Heart right ventricle (tissue), 16 donors: ENCODE results near the gene SLC15A3. TPM values are rescaled to one million over a fixed set of nuclear protein-coding genes. Genes with fewer than 3 reads are reported as not detected.

Experiments
- ATAC-seq, 8 donors: fragments of 200-7000 bp; cut with Tn5 transposase; one replicate each; pipeline ENCODE4 v1.9.1; 2020; ENCODE audit warnings: mild to moderate bottlenecking in 8 of 8, moderate library complexity in 8 of 8, moderate number of reproducible peaks in 1 of 8
- DNase-seq, 2 donors: peaks; one replicate each; pipeline ENCODE4 v3.0.0-alpha.2; 2020
- H3K27ac ChIP-seq, 10 donors: fragments of 200-600 bp; sonication (generic) in 2 of 10; one replicate each; pipeline versions ENCODE4 v1.5.0 to v1.8.0; 2020 to 2022; ENCODE audit warnings: mild to moderate bottlenecking in 3 of 10
- H3K27me3 ChIP-seq, 7 donors: fragments of 200-600 bp; one replicate each; pipeline ENCODE4 v1.8.0; 2021 to 2022; ENCODE audit warnings: mild to moderate bottlenecking in 2 of 7
- H3K36me3 ChIP-seq, 9 donors: fragments of 200-600 bp; sonication (generic) in 1 of 9; one replicate each; pipeline versions ENCODE4 v1.5.0 to v1.8.0; 2020 to 2022; ENCODE audit warnings: mild to moderate bottlenecking in 2 of 9
- H3K4me1 ChIP-seq, 9 donors: fragments of 200-600 bp; sonication (generic) in 1 of 9; one replicate each; pipeline versions ENCODE4 v1.5.0 to v1.8.0; 2020 to 2022; ENCODE audit warnings: mild to moderate bottlenecking in 4 of 9
- H3K4me3 ChIP-seq, 10 donors: fragments of 200-600 bp; sonication (generic) in 2 of 10; one replicate each; pipeline versions ENCODE4 v1.5.0 to v1.8.0; 2020 to 2022; ENCODE audit warnings: mild to moderate bottlenecking in 7 of 10, moderate library complexity in 2 of 10
- H3K9me3 ChIP-seq, 11 donors: fragments of 200-600 bp in 10 of 11; sonication (generic) in 2 of 11; one replicate each; pipeline versions ENCODE4 v1.5.0 to v1.8.0; 2013 to 2022; ENCODE audit warnings: mild to moderate bottlenecking in 2 of 11, control low read depth in 1 of 11, moderate library complexity in 1 of 11
- WGBS, 2 donors: extraction: QIAGEN DNeasy Blood & Tissue Kit; methylation state at CpG; one replicate each; pipeline ENCODE4 v1.1.7; 2013; ENCODE audit warnings: inconsistent platforms in 1 of 2; 5-methylcytosine and 5-hydroxymethylcytosine counted together
- intact Hi-C, 10 donors: fragments of 100-400 bp; cut with DNase I; formaldehyde crosslinking; loops; one replicate each; pipeline versions ENCODE4 v1.11.1 to v1.14.2; 2022
- polyA plus RNA-seq, 2 donors: library from polyadenylated mRNA; stranded (reverse); fragments of 200-250 nt; gene quantifications; one replicate each; pipeline ENCODE4 v1.2.3, GENCODE V29; 2013
- total RNA-seq, 10 donors: library from RNA; stranded (reverse); fragmentation: NEBNext Ultra II Directional in 3 of 10; extraction: Animal tissue kit (Norgen Biotek cat#: 25700) in 3 of 10; gene quantifications; one replicate each; pipeline versions ENCODE4 v1.2.1 to v1.2.4, GENCODE V29; 2021 to 2023
- TF ChIP-seq, protein P1 (sequence below), 9 donors: fragments of 200-600 bp; sonication (generic) in 2 of 9; IDR thresholded peaks; one replicate each; pipeline versions ENCODE4 v1.5.0 to v1.8.0; 2021 to 2022; ENCODE audit warnings: antibody characterized with exemption in 9 of 9, mild to moderate bottlenecking in 5 of 9, moderate library complexity in 1 of 9
- donor health status: Arrhythmogenic right ventricular cardiomyopathy.
- donor health status: ischemic (EF 13 %, LVEDD 7.1; RV severe dilation, severe dysfunction).
- donor health status: healthy with polysubstance abuse.
- donor health status: DM: no; HTN: yes; CAD: no.
- donor health status: DM: no; HTN: no; CAD: no.
- donor health status: ischemic (EF 25% LVEDD 6.9; RV normal size, moderate dysfunction).
- donor health status: ischemic (EF 25% LVEDD 5.7; RV mildly dilated, moderate dysfunction).
- donor health status: healthy.
- donor health status: DM: yes; HTN: yes; CAD: no.
- donor health status: Ischemic cardiomyopathy.
- donor health status: ischemic (EF 35%, LVEDD 5.7; RV mildly dilated, moderate dysfunction).
- donor health status: nonischemic (EF 11% LVEDD 7.7; RV severe dilation, severe dysfunction).
- donor health status: DM: yes; HTN: yes; CAD: no.
- donor health status: PGD.
- donor health status: ischemic (EF 29% LVEDD 5.4; RV normal size, mild dysfunction).
- donor health status: nonischemic (EF 23%, LVEDD 6.1; RV moderate dilation, normal function).

The SLC15A3 gene
- total and polyA plus RNA-seq, 12 donors = 9.5 to 52.4 (median 19.5) TPM

DNA sequence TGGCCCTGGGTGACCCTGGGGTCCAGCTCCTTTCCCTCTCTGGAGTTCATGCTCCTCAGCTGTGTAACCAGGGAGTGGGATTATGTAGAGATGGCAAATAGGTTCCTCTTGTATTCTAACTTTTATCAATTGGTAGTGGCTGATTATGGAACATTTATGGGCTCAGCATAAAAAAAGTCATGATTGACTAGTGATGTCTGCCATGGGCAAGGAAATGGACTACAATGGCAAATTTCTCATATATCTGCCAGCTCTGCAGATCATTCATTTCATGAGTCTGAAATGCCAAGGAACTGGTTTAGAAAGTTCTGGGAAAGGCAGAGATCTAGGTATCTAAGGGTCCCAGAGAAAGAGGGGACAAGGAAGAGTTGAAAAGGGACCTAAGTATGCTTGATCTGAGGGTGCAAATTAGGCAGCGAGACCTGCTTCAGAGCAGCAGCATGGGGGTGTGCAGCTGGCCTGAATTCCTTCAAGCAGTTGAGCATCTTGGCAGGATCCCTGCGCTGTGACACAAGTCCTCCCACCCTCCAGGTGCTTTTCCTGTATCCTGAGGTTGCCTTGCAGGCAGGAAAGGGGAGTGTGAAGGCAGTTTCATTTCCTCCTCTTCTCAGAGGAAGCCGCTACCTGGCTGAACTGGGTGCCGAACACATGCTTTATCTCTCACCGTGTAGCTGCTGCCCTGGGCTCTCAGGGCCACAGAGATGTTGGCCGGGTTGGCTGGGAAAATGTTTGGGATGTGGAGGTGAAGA is 10.4 kb downstream of the SLC15A3 start:
- H3K4me1 ChIP-seq = peaks cover 0 to 43% (median 24%) of the 10 kb centered on the region in 9 donors
- no peaks in the 10 kb centered on the region for H3K27me3 ChIP-seq
- intact Hi-C loops = no loop called here
- H3K36me3 ChIP-seq = peaks cover 0 to 93% (median 7%) of the 10 kb centered on the region in 9 donors
- TF ChIP-seq, protein P1, sequence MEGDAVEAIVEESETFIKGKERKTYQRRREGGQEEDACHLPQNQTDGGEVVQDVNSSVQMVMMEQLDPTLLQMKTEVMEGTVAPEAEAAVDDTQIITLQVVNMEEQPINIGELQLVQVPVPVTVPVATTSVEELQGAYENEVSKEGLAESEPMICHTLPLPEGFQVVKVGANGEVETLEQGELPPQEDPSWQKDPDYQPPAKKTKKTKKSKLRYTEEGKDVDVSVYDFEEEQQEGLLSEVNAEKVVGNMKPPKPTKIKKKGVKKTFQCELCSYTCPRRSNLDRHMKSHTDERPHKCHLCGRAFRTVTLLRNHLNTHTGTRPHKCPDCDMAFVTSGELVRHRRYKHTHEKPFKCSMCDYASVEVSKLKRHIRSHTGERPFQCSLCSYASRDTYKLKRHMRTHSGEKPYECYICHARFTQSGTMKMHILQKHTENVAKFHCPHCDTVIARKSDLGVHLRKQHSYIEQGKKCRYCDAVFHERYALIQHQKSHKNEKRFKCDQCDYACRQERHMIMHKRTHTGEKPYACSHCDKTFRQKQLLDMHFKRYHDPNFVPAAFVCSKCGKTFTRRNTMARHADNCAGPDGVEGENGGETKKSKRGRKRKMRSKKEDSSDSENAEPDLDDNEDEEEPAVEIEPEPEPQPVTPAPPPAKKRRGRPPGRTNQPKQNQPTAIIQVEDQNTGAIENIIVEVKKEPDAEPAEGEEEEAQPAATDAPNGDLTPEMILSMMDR (IDR thresholded peaks at IDR 0.05) = no peak
- H3K9me3 ChIP-seq = no peaks in the 10 kb centered on the region
- peak overlapping the region in 1 of 10 donors; percentile 23 for H3K27ac ChIP-seq
- 68 to 72% methylated on average over 6 of the region's 6 CpGs for WGBS, 2 donors
- no peak overlapping the region for H3K4me3 ChIP-seq
- DNase-seq = no peak
- ATAC-seq = no peak

DNA sequence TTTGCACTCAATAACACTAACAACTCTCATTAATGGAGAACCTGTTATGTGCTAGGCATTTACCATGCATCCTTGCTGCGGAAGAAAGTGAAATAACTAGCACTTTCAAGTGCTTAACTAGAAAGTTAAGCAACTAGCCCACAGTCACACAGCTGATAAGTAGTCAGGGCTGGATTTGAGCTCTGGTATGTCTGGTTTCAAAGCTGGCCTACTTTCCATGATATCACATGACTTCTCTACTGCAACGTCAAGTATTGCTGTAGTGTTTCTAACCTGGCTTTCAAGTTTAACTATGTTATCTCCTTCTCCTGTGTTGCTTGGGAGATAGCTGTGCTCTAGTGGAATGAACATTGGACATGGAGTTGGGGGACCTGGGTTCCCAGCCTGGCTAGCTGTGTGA is 12.1 kb downstream of the SLC15A3 start:
- TF ChIP-seq, protein P1 (IDR thresholded peaks at IDR 0.05) = no peak
- 50 to 66% methylated on average over 2 of the region's 2 CpGs for WGBS, 2 donors
- Histone ChIP-seq H3K4me3 (no peak overlapping the region), H3K36me3 (peaks cover 0 to 82% (median 7%) of the 10 kb centered on the region in 9 donors), H3K9me3 (no peaks in the 10 kb centered on the region), H3K27me3 (no peaks in the 10 kb centered on the region), H3K4me1 (peaks cover 0 to 51% (median 26%) of the 10 kb centered on the region in 9 donors), H3K27ac (no peak overlapping the region)
- intact Hi-C loops = no loop called here
- ATAC-seq (peak in 1 of 8 donors; percentile 19), DNase-seq (no peak)

DNA sequence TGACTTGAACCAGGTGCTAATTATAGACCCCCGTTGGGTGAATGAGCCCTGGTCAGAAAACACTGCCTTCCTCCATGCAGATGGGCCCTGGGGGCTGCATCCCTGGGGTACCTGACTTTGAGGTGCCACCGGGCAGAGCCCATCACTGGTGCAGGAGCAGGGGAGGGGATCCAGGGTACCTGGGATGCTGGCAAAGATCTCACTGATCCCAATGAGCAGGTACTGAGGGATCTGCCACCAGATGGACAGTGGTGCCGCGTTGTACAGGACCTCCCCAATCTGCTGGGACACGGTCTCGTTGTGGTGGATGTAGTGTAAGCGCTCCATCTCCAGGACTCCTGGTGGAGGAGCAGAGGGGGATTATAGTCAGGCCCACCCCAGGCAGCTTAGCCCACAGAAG is 12.7 kb downstream of the SLC15A3 start:
- ATAC-seq (no peak), DNase-seq (no peak)
- TF ChIP-seq, protein P1 (IDR thresholded peaks at IDR 0.05) = no peak
- Histone ChIP-seq H3K36me3 (peaks cover 0 to 77% (median 7%) of the 10 kb centered on the region in 9 donors), H3K4me1 (peaks cover 0 to 51% (median 24%) of the 10 kb centered on the region in 9 donors), H3K27ac (no peak overlapping the region), H3K27me3 (no peaks in the 10 kb centered on the region), H3K9me3 (no peaks in the 10 kb centered on the region), H3K4me3 (no peak overlapping the region)
- intact Hi-C loops = no loop called here
- 86 to 94% methylated on average over 7 of the region's 7 CpGs for WGBS, 2 donors

DNA sequence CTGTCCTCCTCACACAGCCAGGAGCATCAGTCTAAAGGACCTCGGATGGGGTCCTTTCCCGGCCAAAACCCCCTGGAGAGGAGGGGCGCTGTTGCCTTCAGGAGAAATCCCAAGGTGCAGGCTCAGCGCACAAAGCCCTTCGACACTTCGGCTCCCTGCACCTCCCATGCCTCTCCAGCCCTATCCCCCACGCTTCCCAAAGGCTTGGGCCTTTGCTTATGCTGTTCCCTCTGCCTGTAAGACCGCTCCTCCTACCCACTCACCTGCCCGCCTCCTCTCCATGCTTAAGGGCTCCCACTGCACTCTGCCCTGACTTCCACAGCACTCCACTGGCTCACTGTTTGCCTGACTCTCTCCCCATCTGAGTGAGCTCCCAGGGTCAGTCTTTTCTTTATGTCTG is 13.5 kb downstream of the SLC15A3 start:
- Histone ChIP-seq H3K27ac (no peak overlapping the region), H3K4me3 (no peak overlapping the region), H3K9me3 (no peaks in the 10 kb centered on the region), H3K4me1 (peaks cover 0 to 51% (median 22%) of the 10 kb centered on the region in 9 donors), H3K27me3 (no peaks in the 10 kb centered on the region), H3K36me3 (peaks cover 0 to 72% (median 7%) of the 10 kb centered on the region in 9 donors)
- TF ChIP-seq, protein P1 (IDR thresholded peaks at IDR 0.05) = no peak
- DNase-seq = no peak
- 83 to 86% methylated on average over 9 of the region's 9 CpGs for WGBS, 2 donors
- no peak for ATAC-seq
- intact Hi-C loops = no loop called here
